ES-I3 (cell line): Measurements from ENCODE around the gene ASAP2.

Experiments used
- H3K36me3 ChIP-seq: 2 replicates; pipeline ENCODE4 v1.6.1; 2013; ENCODE audit warnings: mild to moderate bottlenecking, low read length, control low read depth, moderate library complexity; ENCODE audit not compliant: insufficient read depth
- H3K4me1 ChIP-seq: 2 replicates; pipeline ENCODE4 v1.6.1; 2013; ENCODE audit warnings: mild to moderate bottlenecking, control low read depth, low read length; ENCODE audit not compliant: insufficient read depth
- H3K9ac ChIP-seq: 2 replicates; pipeline ENCODE4 v1.6.1; 2013; ENCODE audit warnings: low read depth, mild to moderate bottlenecking, low read length, moderate library complexity
- H3K9me3 ChIP-seq: 2 replicates; pipeline ENCODE4 v1.6.1; 2013; ENCODE audit warnings: mild to moderate bottlenecking, low read length, moderate library complexity; ENCODE audit not compliant: control insufficient read depth, insufficient read depth

Gene ASAP2

DNA sequence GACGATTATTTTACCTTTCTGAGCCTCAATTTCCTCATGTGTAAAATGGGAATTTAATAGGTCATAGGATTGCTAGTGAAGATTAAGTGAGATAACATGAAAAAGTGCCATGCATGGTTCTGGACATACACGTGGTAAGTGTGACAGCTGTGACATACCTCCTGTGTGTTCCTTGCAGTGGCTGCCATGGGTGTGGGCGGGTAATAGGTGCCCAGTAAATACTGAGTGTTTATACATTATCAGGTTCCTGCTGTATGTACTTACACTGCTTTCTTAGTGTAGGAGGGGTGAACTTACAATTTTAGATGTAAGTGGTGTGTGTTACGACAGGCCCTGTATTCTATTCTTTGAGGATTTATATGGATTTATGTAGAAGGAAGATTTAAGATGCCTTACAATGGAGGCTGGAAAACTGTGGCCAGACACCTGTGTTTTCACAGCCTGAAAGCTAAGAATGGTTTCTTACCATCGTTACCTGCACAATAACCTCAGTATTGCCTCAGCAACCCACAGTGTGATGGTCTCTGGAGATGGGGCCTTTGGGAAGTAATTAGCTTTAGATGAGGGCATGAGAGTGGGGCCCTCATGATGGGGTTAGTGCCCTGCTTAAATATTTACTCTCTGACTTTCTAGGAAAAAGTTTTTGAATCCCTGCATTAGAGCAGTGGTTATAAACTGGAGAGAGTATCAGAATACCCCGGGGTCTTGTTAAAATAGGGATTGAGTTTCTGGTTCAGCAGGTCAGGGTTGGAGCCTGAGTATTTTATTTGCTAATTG is 78.1 kb downstream of the ASAP2 start:
- Histone ChIP-seq H3K4me1 (peaks cover 19% of the 10 kb centered on the region), H3K9me3 (no peaks in the 10 kb centered on the region), H3K9ac (no peak overlapping the region), H3K36me3 (no peaks in the 10 kb centered on the region)

DNA sequence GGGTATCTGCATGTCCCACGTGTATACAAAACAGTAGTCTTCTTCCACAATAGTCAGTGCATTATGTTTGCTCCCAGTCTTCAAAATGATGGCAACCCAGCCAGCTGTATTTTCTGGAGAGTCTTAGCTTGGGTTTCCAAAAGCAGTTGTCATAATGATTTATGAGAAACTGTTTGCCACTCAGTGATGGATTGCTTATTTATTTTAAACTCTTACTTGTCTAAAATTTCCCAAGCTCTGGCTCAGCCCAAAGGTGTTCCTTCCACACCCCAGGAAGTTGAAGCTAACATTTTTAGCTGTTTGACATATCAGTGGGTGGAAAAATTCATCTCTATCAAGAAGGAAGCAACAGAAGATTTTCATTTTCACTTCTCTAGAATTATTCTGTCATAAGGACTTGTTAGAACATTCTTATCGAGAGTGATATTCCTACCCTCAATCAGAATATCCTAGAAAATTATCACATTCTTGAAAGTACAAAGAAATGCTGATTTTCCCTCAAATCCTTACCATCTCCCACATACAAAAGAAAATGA is 78.8 kb downstream of the ASAP2 start:
- H3K4me1 ChIP-seq = peaks cover 20% of the 10 kb centered on the region
- H3K9me3 ChIP-seq = no peaks in the 10 kb centered on the region
- H3K9ac ChIP-seq = no peak overlapping the region
- no peaks in the 10 kb centered on the region for H3K36me3 ChIP-seq

DNA sequence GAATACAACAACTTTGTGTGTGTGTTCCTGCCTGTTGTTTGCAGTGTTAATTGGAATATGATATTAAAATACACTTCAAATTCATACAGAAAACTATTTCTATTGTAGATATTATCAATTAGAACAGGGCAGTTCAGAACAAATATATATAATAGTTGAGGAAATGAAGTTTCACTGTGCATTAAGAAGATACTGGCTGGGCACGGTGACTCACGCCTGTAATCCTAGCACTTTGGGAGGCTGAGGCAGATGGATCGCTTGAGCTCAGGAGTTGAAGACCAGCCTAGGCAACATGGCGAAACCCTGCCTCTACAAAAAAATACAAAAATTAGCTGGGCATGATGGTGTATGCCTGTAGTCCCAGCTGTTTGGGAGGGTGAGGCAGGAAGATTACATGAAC is 79.3 kb downstream of the ASAP2 start:
- Histone ChIP-seq H3K4me1 (peaks cover 20% of the 10 kb centered on the region), H3K9me3 (no peaks in the 10 kb centered on the region), H3K36me3 (no peaks in the 10 kb centered on the region), H3K9ac (no peak overlapping the region)

DNA sequence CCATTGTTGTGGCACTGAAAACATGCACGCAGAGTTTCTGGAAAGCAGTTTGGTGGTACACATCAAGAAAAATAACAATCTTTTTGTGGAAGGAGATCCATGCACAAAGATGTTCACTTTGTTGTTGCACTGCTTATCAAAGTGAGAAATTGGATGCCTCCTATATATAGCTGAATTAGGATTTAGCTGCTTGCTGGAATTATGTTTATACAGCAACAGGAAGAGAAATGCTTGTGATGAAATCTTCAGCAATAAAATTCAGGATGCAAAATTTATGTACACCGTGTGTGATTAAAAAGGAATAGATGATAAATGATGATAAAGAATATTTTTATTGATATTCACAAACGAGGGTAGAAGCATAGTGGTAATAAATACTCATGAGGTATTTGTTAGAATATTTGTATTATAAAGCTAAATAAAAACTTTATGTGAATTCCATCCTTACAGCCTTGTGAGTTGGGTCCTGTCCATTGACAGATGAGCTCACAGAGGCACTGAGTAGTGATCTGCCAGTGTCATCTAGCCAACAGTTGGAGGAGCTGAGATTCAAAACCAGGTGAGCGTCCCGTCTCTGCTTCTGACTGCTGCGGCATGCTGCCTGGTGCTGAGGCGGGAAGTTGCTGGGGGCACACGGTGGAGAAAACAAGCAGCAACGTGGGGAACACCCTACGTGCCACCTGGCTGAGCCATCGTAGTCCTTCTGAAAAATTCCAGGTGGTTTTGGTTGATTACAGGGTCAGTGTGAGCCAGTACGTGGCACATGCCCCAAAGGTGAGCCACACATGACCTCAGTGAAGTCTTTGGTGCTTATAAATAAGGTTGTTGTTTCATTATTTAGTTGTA is 80.2 kb downstream of the ASAP2 start:
- H3K4me1 ChIP-seq = peaks cover 20% of the 10 kb centered on the region
- no peaks in the 10 kb centered on the region for H3K9me3 ChIP-seq
- H3K9ac ChIP-seq = no peak overlapping the region
- no peaks in the 10 kb centered on the region for H3K36me3 ChIP-seq

DNA sequence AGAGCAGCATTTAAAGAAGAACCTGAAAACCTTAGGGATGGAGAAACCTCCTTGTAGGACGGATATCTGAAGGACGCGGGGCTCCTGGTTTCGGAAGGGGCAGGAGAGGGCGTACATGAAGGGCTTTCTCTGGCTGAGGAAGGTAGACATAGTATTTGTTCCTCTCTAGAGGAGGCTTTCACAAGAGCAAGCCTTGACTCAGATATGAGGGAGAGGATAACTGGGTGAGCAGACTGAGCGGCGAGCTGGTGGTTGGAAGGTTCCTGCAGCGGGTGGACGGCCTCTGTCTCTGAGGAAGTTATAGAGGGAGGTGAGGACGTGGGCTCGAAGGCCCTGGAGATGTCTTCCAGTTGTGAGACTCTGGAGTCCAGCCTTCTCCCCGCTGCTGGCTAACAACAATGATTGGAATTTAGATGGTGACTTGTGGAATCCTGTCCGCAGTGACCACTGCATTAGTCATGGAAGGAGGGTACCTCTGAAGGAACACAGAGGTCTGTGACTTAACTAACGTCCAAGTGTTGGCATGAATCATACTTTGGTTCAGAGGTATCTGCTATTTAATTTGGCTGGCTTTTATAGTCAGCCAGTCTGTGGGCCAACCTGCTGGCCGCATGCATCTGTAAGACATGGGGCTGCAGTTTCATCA is 80.9 kb downstream of the ASAP2 start:
- peaks cover 20% of the 10 kb centered on the region for H3K4me1 ChIP-seq
- no peak overlapping the region for H3K9ac ChIP-seq
- H3K36me3 ChIP-seq = no peaks in the 10 kb centered on the region
- H3K9me3 ChIP-seq = no peaks in the 10 kb centered on the region

DNA sequence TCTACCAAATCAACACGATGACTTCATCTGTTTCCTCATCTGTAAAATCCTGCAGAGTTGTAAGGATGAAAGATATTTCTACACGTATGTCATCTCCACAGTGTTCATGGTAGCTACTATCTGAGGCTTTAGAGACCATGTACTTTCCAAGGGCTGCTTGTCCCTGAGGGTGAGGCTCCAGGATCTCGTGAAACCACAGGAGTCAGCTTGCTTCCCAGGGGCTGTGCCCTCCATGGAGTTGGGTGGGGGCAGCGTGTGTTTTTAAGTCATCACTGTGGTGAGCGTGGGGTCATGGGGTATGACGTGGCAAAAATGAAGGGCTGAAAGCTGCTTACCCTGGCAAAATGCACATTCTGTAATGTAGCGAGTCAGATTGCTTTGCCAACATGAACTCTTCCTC is 81.6 kb downstream of the ASAP2 start:
- Histone ChIP-seq H3K36me3 (no peaks in the 10 kb centered on the region), H3K9me3 (no peaks in the 10 kb centered on the region), H3K9ac (no peak overlapping the region), H3K4me1 (peaks cover 20% of the 10 kb centered on the region)

DNA sequence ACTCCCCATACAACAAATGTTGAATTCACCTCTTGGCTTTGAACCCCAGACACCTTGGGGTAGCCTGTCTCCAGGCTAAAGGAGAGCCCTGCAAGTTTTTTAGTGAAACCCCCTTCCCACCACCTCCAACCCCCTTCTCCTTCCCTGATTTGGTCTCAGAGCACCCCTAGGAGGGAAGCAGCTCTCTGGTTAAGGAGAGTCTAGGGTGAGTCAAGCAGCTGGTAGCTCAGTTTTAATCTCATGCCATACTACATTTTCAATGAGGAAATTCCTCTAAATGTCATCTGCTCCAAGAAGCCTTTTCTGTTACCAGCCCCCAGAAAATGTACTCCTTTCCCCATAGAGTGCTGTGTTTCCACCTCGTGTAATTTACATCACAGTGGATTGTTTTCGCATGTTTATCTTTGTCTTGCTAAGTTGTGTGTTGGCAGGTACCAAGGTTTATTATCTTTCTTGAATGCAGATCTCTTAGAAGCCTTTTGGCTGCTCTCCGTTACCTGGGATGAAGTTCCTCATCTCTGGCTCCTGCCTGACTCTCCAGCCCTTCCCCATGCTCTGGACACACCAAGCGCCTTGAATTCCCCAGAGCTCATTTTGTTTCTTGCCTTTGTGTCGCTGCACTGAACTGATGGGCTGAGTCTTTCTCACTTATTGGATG is 82.2 kb downstream of the ASAP2 start:
- H3K4me1 ChIP-seq = peaks cover 20% of the 10 kb centered on the region
- no peak overlapping the region for H3K9ac ChIP-seq
- H3K36me3 ChIP-seq = no peaks in the 10 kb centered on the region

DNA sequence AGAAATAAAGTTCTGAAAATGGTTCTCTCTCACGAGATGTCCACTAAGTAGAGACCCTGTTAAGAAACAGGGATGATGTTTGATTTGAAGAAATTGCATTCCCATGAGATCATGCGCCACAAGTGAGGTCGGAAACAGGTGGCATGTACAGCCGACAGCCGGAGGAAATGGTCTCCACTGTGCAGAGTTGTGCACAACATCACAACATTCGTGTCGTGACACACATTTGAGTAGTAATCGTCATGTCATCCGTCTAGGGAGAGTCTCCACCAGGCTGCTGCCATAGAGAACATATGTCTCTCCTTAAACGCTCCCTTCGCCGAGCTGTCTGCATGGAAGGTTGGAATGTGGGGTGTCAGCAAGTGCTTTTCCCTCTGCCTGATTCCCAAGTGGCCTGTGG is 84.7 kb downstream of the ASAP2 start:
- Histone ChIP-seq H3K4me1 (peaks cover 20% of the 10 kb centered on the region), H3K9me3 (no peaks in the 10 kb centered on the region), H3K9ac (no peak overlapping the region), H3K36me3 (no peaks in the 10 kb centered on the region)

More for the DNA sequence above, 82.2 kb downstream of the ASAP2 start:
- no peaks in the 10 kb centered on the region for H3K9me3 ChIP-seq

DNA sequence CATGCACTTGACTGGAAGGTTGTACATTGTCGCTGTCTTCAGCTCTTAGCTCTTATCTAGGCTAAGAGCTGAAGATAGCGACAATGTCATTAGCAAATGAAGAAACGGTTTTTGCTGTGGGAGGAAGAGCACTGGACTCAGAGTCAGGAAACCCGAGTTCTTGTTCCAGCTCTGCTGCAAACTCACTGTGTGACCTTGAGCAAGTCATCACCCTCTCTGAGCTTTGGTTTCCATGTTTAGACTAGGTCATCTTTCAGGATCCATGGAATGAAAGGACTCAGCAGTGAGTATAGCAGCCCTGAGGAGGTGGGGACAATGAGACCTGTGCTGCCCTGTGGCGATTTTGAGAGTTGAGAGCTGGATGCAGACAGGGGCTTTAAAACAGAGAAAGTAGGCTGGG is 85.3 kb downstream of the ASAP2 start:
- Histone ChIP-seq H3K9me3 (no peaks in the 10 kb centered on the region), H3K9ac (no peak overlapping the region), H3K36me3 (no peaks in the 10 kb centered on the region), H3K4me1 (peaks cover 20% of the 10 kb centered on the region)

DNA sequence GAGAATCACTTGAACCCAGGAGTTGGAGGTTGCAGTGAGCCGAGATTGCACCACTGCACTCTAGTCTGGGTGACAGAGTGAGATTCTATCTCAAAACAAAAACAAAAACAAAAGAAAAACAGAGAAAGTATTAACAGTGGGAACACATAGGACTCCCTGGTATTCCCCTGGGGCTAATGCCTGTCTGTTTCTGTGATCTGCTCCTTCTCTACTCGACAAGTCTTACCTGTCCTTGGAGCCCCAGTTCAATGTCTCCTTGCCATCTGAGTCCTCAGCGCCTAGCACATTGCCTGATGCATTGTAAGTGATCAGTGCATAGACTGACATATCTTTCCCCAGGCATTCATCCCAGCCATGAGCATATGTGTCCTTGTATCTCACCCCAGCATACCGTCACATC is 85.8 kb downstream of the ASAP2 start:
- H3K9ac ChIP-seq = no peak overlapping the region
- peaks cover 20% of the 10 kb centered on the region for H3K4me1 ChIP-seq
- H3K36me3 ChIP-seq = no peaks in the 10 kb centered on the region

DNA sequence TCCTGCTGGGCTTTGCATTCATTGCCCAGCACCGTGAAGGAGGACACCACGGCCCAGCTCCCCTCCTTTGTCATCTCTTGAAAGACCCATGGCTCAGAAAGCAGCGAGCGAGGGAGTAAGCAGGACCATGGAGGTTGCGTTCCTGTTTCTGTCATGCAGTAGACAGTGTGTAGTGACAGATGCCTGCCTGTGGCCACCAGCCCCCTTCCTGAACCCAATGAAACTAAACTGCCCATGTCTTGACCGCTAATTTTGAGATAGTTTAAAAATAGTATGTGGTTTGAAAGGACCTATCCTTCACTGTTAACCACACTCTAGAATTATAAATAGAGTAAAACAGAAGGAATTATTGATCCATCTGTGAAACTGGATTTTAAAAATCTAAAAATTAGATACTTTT is 88.2 kb downstream of the ASAP2 start:
- Histone ChIP-seq H3K4me1 (peaks cover 4% of the 10 kb centered on the region), H3K36me3 (no peaks in the 10 kb centered on the region), H3K9me3 (no peaks in the 10 kb centered on the region), H3K9ac (no peak overlapping the region)

More for the DNA sequence above, 85.8 kb downstream of the ASAP2 start:
- H3K9me3 ChIP-seq = no peaks in the 10 kb centered on the region

DNA sequence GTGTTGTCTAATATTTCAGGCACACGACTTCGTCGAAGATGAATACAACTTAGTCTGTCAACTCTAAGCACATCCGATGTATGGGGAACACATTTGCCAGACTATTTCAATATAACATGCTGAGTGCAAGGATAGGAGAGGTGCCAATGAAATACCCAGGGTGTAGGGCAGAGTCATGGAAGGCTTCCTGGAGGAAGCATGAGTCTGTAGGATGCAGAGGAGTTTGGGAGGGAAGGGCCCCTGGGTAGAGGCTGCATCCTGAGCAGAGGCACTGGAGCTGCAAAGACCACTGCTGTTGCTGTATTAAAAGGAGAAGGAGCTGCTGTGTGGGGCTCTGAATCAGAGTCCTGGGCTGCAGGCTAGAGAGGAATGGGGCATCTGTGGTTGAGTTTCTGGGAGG is 89.9 kb downstream of the ASAP2 start:
- H3K9ac ChIP-seq = no peak overlapping the region
- peaks cover 3% of the 10 kb centered on the region; the same call in 1 of the 2 replicates for H3K4me1 ChIP-seq
- H3K9me3 ChIP-seq = no peaks in the 10 kb centered on the region
- no peaks in the 10 kb centered on the region for H3K36me3 ChIP-seq

DNA sequence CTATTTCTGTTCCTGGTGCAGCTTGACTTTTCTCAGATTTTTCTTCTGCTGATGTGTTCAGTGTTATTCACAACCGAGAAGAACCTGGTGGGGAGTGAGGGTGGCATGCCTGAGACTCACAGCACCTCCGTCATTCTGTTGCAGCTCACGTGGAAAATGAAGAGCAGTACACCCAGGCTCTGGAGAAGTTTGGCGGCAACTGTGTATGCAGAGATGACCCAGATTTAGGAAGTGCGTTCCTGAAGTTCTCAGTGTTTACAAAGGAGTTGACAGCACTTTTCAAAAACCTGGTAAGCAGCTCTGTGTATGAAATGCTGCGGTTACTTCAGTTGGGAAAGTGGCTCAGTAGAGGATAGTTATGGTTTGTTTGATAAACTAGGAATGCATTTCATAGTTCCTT is 90.5 kb downstream of the ASAP2 start:
- H3K4me1 ChIP-seq = peaks cover 3% of the 10 kb centered on the region; the same call in 1 of the 2 replicates
- H3K9me3 ChIP-seq = no peaks in the 10 kb centered on the region
- no peak overlapping the region for H3K9ac ChIP-seq
- no peaks in the 10 kb centered on the region for H3K36me3 ChIP-seq

DNA sequence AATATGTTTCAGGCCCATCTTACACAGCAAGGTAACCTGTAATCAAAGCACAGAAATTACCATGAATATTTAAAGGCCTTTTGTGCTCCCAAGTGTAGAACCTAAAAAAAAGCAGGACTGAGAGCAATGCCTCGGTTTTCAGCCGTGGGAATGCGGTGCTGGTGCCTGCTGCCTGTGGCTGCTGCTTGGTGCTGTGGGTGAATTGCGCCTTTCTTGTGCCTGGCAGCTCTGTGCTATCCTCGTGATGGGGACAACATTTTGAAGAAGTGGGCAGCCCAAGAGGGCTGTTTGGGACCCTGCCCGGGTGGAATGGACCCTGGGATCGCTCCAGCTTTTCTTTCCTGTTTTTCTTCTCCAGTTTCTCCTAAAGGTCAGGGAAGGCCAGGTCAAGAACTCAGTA is 91.2 kb downstream of the ASAP2 start:
- H3K36me3 ChIP-seq = no peaks in the 10 kb centered on the region
- H3K9me3 ChIP-seq = no peaks in the 10 kb centered on the region
- peaks cover 3% of the 10 kb centered on the region; the same call in 1 of the 2 replicates for H3K4me1 ChIP-seq
- no peak overlapping the region for H3K9ac ChIP-seq
